Measurements from ENCODE around the gene PFDN2.

PFDN2 gene

GRCh38 chr1:161082996-161083747, 34.7 kb downstream of the PFDN2 start (continued):
- no peak for TF ChIP-seq ZBTB26 (tag by site-specific recombination; optimal IDR thresholded peaks at IDR 0.05)
- no peak for TF ChIP-seq ZNF521 (tag by site-specific recombination; IDR thresholded peaks at IDR 0.05)
- TF ChIP-seq ZFP37 (tag by site-specific recombination; IDR thresholded peaks at IDR 0.05), result no peak
- TF ChIP-seq INSM2 (tag by site-specific recombination; IDR thresholded peaks at IDR 0.05), result peak; percentile 45; the same call in 1 of the 2 replicates
- TF ChIP-seq ZNF558 (tag by site-specific recombination; IDR thresholded peaks at IDR 0.05), result 0 out of 2 replicates have a peak, but pooled peaks have one; percentile 54
- TF ChIP-seq GLIS1 (tag by site-specific recombination; IDR thresholded peaks at IDR 0.05), result peak; percentile 71
- TF ChIP-seq ZNF626 (tag by site-specific recombination; IDR thresholded peaks at IDR 0.05), result no peak
- 0 out of 2 replicates have a peak, but pooled peaks have one; percentile 8 for TF ChIP-seq PRDM10 (tag by site-specific recombination; IDR thresholded peaks at IDR 0.05)
- TF ChIP-seq ELK4 (IDR thresholded peaks at IDR 0.05; ENCODE audit: borderline replicate concordance, low read depth, low read length), result no peak
- TF ChIP-seq BCL11B (tag by site-specific recombination; IDR thresholded peaks at IDR 0.05; ENCODE audit: low read depth), result no peak
- TF ChIP-seq SCRT2 (tag by site-specific recombination; IDR thresholded peaks at IDR 0.05), result peak; percentile 26; the same call in 1 of the 2 replicates
- TF ChIP-seq ZNF169 (tag by site-specific recombination; IDR thresholded peaks at IDR 0.05), result no peak
- TF ChIP-seq ZNF692 (tag by site-specific recombination; IDR thresholded peaks at IDR 0.05), result 0 out of 2 replicates have a peak, but pooled peaks have one; percentile 36
- peak; percentile 95 for TF ChIP-seq ZBTB21 (tag by site-specific recombination; IDR thresholded peaks at IDR 0.05)
- TF ChIP-seq ZNF248 (tag by site-specific recombination; IDR thresholded peaks at IDR 0.05), result no peak
- no peak for TF ChIP-seq SETDB1 (IDR thresholded peaks at IDR 0.05; ENCODE audit: insufficient read length, low read length)
- TF ChIP-seq ZNF449 (tag by site-specific recombination; IDR thresholded peaks at IDR 0.05), result 0 out of 2 replicates have a peak, but pooled peaks have one; percentile 26
- peak; percentile 93; the same call in 1 of the 2 replicates for TF ChIP-seq KLF1 (tag by site-specific recombination; IDR thresholded peaks at IDR 0.05)
- no peak for TF ChIP-seq ZNF148 (tag by site-specific recombination; IDR thresholded peaks at IDR 0.05; ENCODE audit: borderline replicate concordance)
- no peak for TF ChIP-seq BCL6B (tag by site-specific recombination; IDR thresholded peaks at IDR 0.05)
- TF ChIP-seq ZNF394 (tag by site-specific recombination; IDR thresholded peaks at IDR 0.05; ENCODE audit: borderline replicate concordance), result peak; percentile 50; the same call in 1 of the 2 replicates
- no peak for TF ChIP-seq ZNF76 (tag by site-specific recombination; IDR thresholded peaks at IDR 0.05; ENCODE audit: borderline replicate concordance, low read depth)
- TF ChIP-seq ZNF514 (tag by site-specific recombination; IDR thresholded peaks at IDR 0.05), result no peak

Data from HEK293 (cell line).